Breast epithelium (tissue), 3 donors: ENCODE results near the gene CBFA2T3.

Experiments
- CTCF ChIP-seq, 3 donors: fragments of 450-650 bp; IDR thresholded peaks; one replicate each; pipeline ENCODE4 v1.5.1; 2016 to 2017; ENCODE audit warnings: antibody characterized with exemption in 3 of 3, mild to moderate bottlenecking in 3 of 3, moderate library complexity in 3 of 3
- POLR2AphosphoS5 ChIP-seq, 3 donors: sonication (generic); formaldehyde crosslinking; IDR thresholded peaks; one replicate each; pipeline ENCODE4 v1.6.1; 2017; ENCODE audit warnings: antibody characterized with exemption in 3 of 3

- TF ChIP-seq CTCF (IDR thresholded peaks at IDR 0.05) (no peak), POLR2AphosphoS5 (IDR thresholded peaks at IDR 0.05) (no peak)
Measured at GRCh38 chr16:88961011-88961410, 16.0 kb downstream of the CBFA2T3 start.
